Measurements from ENCODE around the gene BCR.
A peak's percentile ranks its signal among the peaks of the same experiment; 100 is the strongest.

Gene BCR

DNA sequence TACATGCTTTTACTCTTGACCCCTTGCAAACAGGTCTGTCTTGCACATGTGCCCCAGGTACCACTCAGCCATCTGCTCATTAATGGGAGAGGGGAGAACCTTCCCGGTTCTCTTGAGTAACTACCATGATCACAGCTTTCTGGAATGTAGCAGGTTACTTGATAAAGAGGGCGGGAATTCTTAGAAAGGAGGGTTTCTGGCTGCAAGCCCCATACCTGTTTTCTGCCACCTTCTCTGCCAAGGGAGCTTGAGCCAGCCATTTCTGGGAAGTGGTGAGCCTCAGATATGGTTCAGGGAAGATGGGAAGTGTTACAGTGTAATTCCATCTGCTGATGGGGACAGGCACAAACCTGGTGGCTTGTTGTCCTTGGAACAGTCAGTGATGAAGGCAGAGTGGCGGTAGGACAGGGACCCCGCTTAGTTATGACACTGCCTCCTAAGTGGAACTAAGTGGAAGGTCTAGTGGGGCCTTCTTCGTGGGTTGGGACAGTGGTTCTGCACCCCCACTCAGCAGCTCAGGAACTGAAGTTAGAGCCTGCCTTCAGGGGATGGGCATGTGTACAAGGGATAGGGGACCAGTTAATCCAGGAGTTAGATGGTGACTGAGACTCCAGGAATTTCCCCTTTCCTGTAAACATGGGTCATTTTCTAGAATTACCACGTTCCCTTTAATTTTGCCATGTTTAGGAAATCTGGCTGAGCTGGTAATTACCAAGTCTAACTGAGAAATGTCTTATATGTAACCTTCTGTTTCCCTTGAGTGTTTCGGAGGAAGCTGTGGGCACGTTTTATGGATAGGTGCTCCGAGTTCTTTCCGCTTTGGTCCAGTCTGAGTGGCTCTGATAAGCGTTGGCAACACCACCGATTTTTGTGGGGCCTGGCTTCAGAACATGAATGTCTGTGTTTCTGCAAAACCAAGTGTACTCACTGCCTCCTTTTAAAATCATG, 35.3 kb downstream of the BCR start:
- DNase-seq (ENCODE audit: low read depth in 2 of 3, low spot score in 2 of 3) = no peak

DNA sequence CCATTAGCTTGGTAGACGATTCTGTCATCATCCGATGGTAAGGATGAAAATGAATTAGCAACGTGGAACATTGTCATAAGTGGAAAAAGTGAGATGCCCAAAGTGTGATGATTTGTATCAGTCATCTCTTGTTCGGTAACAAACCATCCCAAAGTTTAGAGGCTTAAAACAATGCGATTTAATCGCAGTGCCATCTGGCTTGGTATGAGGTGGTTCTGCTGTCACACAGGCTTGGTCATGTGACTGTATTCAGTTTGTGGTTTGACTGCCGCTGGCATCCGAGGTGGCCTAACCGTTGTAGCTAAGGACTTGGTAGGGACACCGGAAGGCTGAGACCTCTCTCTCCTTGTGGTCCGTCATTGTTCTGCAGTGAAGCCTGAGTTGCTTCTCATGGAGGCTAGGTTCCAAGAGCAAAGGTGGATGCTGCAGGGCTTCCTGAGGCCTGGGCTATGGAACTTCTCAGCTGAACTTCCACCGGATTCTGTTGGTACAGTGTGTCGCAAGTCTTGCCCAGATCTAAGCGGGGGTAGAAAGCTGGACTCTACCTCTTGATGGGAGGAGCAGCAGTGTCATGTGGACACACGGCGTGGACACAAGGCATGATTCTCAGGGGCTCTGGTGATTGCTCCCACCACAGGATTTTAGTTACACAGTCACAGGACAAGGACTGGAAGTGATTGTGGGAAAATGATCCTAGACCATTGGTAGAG, 36.3 kb downstream of the BCR start:
- peak in 2 of 3 experiments; percentile 27 to 33 for DNase-seq (ENCODE audit: low read depth in 2 of 3, low spot score in 2 of 3)

DNA sequence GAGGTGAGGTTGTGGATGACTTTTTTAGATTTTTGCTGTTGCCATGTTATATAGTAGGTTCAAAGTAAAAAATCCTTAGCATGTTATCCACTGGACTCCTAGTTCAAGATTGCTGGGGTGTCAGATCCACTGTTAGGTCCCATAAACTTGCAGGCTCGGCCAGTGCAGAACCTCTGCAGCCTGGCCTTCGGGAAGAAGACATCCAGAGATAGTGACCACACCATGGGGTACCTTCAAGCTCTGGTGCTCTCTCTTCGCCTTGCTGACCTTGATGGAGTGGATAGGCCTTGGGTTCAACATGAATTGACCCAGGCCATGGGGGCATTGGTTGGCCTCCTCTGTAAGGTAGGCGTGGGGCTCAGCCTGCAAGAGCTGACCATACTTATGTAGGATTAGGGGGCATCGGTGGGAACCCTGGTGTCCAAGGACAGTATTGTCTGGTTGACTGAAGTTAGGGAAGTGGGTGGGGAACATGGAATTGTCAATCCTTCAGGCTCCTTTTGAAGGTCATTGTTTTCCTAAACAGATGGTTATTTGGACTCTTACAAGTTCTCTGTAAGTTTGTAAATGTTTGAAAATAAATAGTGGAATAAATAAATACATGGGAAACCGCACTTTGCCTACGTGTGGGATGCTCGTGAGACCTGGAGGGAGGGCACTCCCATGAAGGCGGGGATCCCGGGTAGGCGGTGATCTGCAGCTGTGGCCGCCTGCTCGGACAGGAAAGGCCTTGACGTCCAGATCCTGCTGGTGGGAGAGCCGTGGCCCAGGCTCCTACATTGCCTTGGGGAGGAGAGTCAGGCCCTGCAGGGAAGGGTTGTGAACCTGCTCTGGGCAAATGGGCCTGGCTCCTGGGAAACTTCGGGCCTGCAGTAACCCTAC, 37.1 kb downstream of the BCR start:
- DNase-seq (ENCODE audit: low read depth in 2 of 3, low spot score in 2 of 3) = no peak

DNA sequence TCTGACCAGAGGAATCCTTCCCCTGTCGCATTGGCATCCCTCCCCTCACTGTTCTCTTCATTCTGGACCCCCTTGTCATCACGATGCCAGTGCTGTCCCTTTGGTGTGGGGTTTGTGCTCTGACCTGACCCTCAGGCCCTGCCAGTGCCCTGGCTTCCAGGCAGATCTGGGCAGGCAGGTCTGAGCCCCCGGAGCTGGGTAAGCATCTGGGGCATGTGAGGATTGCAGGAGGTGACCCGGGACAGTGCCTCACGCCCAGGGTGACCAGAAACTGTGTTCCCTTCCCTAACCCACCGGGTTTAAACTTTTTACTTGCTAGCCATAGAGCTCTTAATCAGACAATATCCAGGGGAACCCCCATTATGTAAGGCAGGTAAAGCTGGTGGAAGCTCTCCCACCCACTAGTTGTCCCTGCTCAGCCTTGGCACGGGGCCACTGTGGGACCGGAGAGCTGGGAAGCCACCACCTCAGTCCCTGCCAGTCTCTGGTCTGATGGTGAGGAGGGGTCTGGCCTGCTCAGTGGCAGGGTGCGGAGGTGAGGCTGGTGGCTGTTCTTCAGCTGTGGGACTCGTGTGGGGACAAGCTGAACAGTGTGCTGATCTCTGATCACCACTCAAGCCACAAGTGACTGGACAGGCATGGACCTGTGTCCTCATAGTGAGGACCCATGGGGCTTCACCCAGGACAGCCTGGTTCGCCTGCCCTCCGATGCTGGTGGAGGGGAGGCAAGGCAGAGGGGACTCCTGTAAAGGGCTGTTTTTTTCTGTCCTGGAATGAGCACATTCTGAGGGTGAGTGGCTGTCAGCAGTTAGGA, 38.0 kb downstream of the BCR start:
- no peak for DNase-seq (ENCODE audit: low read depth in 2 of 3, low spot score in 2 of 3)

DNA sequence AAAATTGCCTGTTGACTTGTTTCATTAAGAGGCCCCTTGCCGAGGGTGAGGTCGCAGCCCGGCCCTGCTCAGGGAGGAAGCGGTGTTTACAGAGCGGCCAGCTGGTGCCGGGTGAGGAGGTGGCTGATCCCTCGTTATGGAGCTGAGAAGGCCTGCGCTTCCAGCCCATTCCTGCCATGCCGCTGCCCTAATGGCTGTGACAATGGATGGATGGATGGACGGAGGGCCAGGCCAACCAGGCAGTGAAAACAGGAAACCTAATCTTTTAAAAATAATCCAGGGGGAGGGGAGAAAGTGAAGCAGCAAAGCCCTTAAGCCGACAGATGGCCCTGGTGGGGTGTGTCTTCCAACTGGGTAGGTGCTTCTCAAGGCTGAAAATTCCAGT, 38.5 kb downstream of the BCR start:
- no peak for DNase-seq (ENCODE audit: low read depth in 2 of 3, low spot score in 2 of 3)

DNA sequence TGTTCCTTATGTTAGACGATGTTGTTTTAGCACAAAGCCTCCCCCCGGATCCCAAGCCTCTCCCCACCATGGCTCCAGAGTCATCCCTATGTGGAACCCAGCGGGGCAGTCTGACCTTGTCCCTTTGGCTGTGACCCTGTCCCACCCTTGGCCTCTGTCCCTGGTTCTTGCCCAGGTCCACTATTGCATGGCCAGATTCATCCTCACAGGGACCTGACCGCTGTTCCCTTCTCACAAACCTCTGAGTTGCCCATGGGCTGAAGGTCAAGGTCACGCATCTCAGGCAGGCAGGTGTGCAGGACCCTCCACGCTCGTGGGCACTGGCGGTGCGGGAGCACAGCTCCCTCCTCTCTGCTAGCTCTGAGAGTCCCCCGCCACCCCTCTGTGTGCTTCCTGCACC, 39.0 kb downstream of the BCR start:
- no peak for DNase-seq (ENCODE audit: low read depth in 2 of 3, low spot score in 2 of 3)

DNA sequence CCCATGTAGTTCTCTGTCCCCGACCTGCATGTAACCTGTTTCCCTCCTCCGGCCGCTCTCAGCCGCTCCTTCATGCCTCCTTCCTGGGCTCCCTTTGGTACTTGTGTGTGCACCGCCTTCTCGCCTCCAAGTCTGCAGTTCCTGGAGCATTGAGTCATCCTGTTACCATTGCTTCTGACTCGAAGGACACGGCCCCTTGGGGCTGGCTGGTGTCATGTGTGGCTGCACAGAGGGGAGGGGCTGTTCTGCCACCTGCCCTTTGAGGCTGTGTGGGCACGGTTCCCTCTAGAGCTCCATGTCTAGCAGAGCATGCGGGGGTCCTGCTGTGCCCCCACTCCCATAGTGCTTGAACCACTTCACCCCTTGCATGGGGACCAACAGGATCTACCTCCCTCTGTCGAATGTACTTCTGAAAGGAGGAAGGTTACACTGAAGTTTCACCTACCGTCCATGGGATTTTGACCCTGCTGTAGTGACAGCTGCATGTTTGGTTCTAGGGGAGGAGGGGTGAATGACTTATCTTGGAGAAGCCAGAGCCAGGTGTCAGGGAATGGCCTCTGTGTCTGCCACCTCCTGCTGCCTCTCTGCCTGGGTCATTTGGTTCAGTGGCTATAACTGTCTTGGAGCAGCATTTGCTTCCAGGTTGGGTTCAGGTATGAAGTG, 39.6 kb downstream of the BCR start:
- peak in 2 of 3 experiments; percentile 29 to 38 for DNase-seq (ENCODE audit: low read depth in 2 of 3, low spot score in 2 of 3)

DNA sequence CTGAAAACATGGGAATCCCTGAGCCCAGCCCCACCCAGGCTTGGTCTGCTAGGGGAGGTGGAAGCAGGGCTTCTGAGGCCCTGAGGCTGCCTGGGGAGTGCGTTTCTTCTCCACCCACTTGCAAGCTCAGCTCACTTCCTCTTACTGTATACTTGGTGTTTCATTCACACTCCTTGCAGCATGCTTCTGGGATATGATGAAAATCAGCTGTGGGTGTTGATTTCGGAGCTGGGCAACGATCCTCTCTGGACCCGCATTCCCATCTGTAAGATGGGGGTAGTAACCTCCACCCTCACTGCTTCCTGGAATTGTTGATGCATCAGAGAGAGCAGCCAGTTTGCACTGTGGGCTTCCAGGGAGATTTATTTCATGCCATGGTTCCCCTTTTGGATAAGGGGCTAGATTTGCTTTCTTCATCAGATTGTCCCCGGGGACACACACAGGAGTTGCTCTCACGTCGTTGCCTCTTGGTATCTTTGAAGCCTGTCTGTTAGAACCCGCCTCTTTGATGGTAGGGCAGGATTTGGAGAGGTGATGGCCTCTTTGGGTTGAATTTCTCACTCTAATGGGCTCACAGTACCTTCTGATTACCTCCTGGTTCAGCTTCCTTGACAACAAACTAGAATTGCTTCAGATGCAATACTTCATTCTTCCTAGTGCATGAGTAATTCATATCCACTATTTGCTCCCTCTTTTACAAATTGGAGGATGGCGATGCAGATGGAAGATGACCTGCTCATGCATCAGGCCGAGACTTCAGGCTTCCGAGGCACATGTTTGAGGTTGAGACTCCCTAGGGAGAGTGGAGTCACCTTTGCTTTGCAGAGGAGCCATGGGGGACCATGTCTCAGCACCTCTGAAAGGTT, 40.4 kb downstream of the BCR start:
- DNase-seq (ENCODE audit: low read depth in 2 of 3, low spot score in 2 of 3) = no peak

DNA sequence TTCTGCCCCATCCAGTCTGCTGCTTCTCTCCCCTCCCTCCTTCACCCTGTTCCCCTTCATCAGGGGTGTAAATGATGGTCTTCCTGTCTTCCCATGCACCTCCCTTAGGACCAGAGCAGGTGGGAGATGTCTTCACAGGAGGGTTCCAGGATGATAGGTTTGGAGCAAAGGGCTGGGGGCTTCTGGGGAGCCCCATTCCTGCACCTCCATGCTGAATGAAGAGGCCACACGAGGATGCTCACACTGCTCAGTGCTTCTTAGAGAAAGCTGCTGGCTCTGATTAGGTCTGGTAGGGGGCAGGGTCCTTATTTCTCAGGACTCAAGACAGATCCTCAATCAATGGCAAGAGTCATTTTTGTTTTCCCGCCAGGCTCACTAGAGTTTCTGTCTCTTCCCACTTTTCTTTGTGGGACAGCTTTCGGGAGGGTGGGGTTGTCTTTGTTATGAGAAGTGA, 41.1 kb downstream of the BCR start:
- no peak for DNase-seq (ENCODE audit: low read depth in 2 of 3, low spot score in 2 of 3)

DNA sequence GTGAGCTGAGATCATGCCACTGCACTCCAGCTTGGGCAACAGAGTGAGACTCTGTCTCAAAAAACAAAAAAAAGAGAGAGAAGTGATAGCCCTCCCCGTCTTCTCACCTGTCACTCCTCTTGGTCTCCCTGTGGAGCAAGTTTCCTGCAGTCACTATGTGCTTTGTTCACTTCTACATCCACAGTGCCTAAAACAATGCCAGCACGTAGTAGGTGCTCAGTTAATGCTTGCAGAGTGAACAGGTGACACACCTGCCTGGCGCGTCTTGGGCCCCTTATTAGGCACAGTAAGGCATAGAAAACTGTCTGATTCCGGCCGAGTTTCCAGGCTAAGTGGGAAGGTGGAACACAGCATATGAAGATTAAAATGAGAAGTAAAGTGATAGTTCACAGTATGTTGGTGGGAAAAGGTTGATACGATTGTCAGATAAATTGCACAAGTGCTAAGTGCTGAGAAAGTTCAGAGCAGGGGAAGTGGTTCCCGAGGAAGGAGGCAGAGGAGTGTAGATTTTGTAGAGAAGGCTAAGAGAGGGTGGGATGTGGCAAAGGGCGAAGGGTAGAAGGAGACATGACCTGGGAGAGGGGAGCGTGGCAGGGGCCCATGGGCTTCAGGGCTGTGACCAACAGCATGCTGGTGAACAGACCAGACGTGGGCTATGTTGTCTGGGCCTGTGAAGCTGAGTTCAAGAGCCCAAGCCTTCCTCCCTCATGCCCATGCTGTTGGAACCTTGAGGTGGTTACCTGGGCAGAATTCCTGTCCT, 41.9 kb downstream of the BCR start:
- DNase-seq (ENCODE audit: low read depth in 2 of 3, low spot score in 2 of 3) = no peak

DNA sequence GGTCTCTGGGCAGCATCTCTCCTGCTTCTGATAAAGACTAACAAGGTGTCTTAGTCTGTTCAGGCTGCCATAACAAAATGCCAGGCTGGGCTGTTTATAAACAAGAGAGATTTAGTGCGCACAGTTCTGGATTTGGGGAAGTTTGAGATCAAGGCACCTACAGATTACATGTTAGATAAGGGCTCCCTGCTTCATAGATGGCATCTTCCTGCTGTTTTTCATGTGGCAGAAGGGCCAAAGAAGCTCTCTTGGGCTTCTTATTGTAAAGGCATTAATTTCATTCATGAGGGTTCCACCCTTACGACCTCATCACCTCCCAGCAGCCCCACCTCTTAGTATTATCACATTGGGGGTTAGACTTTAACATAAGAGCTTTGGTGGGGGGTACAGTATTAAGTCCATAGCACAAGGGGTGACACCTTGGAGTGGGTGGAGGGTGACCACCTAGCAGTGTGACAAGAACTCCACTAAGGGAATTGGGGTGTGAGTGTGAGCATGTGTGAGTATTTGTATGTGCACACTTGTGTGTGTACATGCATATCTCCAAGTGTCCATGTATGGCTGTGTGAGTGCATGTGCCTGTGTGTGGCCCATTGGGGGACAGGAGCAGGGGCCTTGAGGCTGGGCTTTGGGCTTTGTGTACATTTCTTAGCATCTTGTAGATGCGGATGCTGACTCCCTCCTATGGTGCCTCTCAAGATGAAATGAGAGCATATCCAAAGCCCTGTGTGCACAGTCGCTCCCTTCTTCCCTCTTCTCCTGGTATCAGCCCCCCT, 42.7 kb downstream of the BCR start:
- DNase-seq (ENCODE audit: low read depth in 2 of 3, low spot score in 2 of 3) = no peak

DNA sequence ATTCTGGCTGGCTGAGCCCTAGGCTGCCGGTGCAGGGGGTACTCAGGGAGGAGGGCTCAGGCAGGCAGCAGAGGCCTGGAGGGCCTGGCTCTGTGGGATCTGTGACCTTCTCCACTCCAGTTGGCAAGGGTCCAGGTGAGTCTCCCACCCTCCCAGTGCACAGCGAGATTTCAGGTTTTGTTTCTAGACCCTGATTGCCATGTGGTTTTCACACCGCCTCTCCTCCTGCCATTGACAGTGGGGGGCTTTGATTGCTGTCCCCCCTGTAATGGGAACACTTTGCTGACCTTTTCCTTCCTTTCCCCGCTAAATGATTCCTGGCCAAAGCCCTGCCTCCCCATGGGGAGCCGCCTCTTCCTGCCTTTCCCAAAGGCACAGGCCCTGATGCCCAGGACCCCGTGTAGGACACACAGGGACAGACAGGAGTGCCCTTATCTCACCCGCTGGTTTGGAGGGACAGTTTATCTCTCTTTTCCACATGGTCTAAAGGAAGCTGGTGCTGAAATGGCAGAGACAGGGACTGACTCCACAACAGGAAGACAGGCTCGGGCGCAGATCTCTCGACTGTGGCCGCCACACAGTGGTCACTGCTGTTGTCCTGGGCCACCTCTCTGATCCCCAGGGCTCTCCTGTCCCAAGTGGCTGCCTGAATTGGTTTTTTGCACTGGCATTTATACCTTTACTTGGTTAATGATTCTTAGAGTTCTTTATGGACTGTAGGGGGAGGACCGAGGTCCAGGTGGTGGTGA, 43.4 kb downstream of the BCR start:
- no peak for DNase-seq (ENCODE audit: low read depth in 2 of 3, low spot score in 2 of 3)

DNA sequence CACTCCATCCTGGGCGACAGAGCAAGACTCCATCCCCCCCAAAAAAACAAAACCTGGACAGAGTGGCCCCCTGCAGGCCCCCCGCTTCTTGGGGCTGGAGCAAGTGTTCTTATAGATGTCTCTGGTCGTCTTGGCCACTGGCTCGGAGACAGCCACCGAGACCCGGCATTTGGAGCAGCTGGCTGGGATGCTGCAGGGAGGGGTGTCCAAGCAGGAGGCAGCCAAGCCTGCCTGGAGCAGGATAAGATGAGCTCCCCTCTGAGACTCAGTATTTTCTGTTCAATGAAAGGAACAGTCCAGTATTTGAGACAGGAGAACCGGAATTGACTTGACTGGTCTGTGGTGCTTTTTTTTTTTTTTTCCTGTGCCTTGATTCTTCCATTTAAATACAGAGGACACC, 44.5 kb downstream of the BCR start:
- no peak for DNase-seq (ENCODE audit: low read depth in 2 of 3, low spot score in 2 of 3)

DNA sequence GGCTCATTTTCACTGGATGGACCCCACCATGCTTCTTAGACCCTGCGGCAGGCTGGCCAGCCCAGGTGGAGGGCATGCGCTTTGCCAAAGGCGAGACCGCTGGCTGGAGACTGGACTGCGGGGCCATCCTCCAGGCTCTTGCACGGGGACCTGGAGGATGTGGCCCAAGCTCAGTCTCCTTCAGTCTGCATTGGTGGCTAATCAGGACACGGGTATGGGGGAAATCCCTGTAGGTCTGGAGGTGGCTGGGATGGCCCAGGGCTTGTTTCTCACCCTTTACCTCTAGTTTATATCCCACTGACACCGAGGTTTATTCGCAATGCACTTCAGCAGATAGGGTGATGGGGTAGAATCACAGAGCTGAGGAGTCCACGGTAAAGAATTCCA, 45.0 kb downstream of the BCR start:
- DNase-seq (ENCODE audit: low read depth in 2 of 3, low spot score in 2 of 3) = no peak

DNA sequence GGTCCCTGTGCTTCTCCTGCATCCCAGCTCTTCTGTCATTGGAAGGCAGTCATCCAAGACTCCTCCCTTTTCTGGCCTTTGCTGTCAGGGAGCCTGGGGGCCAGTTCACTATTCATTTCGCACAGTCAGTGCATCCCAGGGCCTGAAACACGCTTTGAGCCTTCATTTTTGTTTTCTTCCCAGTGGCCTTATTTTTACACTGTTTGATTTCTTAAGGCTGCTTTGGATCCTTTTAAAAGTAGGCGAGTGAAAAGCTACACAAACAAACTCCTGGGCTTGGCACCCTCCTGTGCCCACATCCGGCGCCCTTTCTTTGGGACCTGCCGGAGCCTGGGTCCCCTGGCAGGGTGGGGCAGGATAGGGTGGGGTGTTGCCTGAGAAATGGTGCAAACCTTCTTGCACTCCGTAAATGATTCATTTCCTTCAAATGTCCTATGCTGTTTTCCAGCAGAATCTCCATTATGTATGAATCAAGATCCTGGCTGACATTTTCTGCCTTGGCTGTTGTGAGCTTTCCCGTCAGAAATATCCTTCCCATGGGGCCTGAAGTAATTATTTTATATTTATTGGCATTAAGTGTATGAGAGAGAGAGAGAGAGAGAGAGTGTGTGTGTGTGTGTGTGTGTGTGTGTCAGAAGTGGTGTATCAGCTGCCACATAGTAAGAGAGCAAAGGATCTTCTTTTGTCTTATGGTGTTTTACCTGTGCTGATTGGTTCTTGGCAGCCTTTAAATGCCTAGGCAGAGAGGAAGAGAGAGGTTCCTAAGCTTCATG, 45.6 kb downstream of the BCR start:
- no peak for DNase-seq (ENCODE audit: low read depth in 2 of 3, low spot score in 2 of 3)

DNA sequence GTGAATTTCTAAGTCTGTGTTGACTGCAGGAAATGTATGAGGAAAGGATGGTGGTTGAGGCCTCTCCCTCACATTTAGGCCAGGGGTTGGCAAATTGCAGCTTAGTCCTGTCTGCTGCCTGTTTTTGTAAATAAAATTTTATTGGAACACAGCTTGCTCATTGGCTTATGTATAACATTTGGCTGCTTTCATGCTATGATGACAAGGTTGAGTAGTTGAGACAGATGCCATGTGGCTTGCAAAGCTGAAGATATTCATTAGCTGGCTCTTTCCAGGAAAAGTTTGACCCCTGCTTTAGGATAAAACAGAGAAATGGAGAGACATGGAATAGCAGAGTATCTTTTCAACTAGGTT, 46.2 kb downstream of the BCR start:
- no peak for DNase-seq (ENCODE audit: low read depth in 2 of 3, low spot score in 2 of 3)
